ENCODE results near the gene SLC11A1. TPM values are rescaled to one million over a fixed set of nuclear protein-coding genes. Genes with fewer than 3 reads are reported as not detected.

The SLC11A1 gene
- polyA plus RNA-seq, 1 donor (not counting 4 experiments of a cell fraction or from before 2014, with no cell fraction given) = 0.46 TPM

DNA sequence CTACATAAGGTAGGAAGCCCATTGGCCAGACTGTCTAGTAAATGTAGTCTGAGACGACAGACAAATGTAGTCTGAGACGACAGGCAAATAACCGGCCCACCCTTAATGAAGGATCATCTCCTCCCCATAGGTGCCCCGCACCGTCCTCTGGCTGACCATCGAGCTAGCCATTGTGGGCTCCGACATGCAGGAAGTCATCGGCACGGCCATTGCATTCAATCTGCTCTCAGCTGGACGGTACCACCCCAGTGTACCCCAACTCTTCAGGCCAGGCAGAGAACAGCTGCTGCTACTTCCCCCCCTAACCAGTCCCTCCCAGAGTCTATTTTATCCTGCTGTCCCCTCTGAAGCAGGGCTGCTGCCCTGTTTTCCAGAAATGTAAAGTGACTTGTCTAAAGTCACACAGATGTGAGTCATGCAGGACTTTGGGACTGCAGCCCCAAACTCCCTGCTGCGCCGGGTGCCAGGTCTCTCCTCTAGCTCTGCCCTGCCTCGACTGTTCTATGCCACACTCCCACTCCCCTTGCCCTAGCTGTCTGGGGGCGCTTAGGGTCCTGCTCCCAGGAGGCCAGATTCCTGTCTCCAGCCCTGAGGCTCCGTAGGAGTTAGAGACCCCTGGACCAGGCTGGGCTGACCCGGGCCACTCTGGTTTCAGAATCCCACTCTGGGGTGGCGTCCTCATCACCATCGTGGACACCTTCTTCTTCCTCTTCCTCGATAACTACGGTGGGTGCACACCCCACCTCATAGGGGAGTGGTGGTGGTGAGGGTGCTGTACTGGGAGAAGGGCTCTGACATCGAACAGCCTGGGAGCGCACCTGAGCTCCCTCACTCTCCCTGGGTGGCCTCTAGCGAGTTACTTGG is 4.7 kb downstream of the SLC11A1 start:
- no peaks in the 10 kb centered on the region for H4K20me1 ChIP-seq (ENCODE audit: control insufficient read depth, extremely low read depth, insufficient read depth, low read length)
- H3K4me2 ChIP-seq (ENCODE audit: control insufficient read depth, extremely low read depth, insufficient read depth, low read depth, low read length) = peak overlapping the region; percentile 66
- H3K79me2 ChIP-seq (ENCODE audit: control insufficient read depth, insufficient read depth, low read length) = no peaks in the 10 kb centered on the region
- H3K36me3 ChIP-seq (ENCODE audit: control insufficient read depth in 2 of 2, extremely low read depth in 1 of 2, insufficient read depth in 2 of 2, low read length in 2 of 2) = no peaks in the 10 kb centered on the region
- peaks cover 20% of the 10 kb centered on the region for H3K4me1 ChIP-seq (ENCODE audit: control insufficient read depth, extremely low read depth, insufficient read depth, low read length)
- dilution Hi-C loops (cut with MboI; ENCODE audit: extremely low pct_ligation_motif_present, low sequenced_read_pairs) = no loop called here
- no peaks in the 10 kb centered on the region for H3K9me1 ChIP-seq (ENCODE audit: control insufficient read depth, extremely low read depth, insufficient read depth, low read length)
- H3K9ac ChIP-seq (ENCODE audit: control insufficient read depth, extremely low read depth, insufficient read depth, low read length) = no peak overlapping the region
- DNase-seq (ENCODE audit: low read depth, low spot score) = no peak
- H3K4me3 ChIP-seq (ENCODE audit: control insufficient read depth in 2 of 3, extremely low read depth in 1 of 3, insufficient read depth in 2 of 3, low read depth in 1 of 3, low read length in 3 of 3) = no peak overlapping the region
- no peaks in the 10 kb centered on the region for H3K9me3 ChIP-seq (ENCODE audit: control insufficient read depth, low read depth, low read length)
- no peak overlapping the region for H2AFZ ChIP-seq (ENCODE audit: control insufficient read depth, low read length)
- FAIRE-seq = no peak
- H3K27ac ChIP-seq (ENCODE audit: control insufficient read depth, insufficient read depth, low read length) = no peak overlapping the region
- peaks cover 13% of the 10 kb centered on the region for H3K27me3 ChIP-seq (ENCODE audit: control insufficient read depth, extremely low read depth, insufficient read depth, low read length)
- no peak for TF ChIP-seq EZH2 (IDR thresholded peaks at IDR 0.05; ENCODE audit: low read length)
- TF ChIP-seq, protein P1, sequence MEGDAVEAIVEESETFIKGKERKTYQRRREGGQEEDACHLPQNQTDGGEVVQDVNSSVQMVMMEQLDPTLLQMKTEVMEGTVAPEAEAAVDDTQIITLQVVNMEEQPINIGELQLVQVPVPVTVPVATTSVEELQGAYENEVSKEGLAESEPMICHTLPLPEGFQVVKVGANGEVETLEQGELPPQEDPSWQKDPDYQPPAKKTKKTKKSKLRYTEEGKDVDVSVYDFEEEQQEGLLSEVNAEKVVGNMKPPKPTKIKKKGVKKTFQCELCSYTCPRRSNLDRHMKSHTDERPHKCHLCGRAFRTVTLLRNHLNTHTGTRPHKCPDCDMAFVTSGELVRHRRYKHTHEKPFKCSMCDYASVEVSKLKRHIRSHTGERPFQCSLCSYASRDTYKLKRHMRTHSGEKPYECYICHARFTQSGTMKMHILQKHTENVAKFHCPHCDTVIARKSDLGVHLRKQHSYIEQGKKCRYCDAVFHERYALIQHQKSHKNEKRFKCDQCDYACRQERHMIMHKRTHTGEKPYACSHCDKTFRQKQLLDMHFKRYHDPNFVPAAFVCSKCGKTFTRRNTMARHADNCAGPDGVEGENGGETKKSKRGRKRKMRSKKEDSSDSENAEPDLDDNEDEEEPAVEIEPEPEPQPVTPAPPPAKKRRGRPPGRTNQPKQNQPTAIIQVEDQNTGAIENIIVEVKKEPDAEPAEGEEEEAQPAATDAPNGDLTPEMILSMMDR (optimal IDR thresholded peaks at IDR 0.05 in 1 of 3, IDR thresholded peaks at IDR 0.05 in 1 of 3, conservative IDR thresholded peaks at IDR 0.05 in 1 of 3; ENCODE audit: extremely low read depth in 1 of 3, insufficient read depth in 2 of 3, low read length in 3 of 3) = no peak

DNA sequence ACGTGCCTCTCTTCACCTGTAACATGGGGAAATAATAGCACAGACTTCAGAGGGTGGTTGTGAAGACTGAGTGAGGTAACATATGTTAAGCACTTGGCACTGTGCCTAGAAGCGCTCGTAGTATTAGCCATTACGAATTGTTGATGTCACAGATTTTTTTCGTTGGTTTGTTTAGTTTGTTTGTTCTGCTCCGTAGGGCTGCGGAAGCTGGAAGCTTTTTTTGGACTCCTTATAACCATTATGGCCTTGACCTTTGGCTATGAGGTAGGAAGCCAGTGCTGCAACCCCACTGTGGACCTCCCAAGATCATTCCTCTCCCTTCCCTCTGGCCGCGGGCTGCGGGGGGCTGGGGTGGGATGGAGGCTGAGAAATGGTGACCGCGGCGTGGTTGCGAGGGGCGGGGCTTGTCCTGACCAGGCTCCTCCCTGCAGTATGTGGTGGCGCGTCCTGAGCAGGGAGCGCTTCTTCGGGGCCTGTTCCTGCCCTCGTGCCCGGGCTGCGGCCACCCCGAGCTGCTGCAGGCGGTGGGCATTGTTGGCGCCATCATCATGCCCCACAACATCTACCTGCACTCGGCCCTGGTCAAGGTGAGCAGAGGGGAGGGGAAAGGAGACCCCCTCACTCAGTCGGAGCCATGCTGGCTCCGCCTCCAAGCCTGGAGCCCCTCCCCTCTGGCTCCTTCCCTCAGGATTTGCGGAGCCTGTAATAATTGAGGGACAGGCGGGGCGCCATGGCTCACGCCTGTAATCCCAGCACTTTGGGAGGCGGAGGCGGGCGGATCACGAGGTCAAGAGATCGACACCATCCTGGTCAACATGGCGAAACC is 5.5 kb downstream of the SLC11A1 start:
- no peak for DNase-seq (ENCODE audit: low read depth, low spot score)

More for the DNA sequence above, 5.5 kb downstream of the SLC11A1 start:
- H3K9me1 ChIP-seq (ENCODE audit: control insufficient read depth, extremely low read depth, insufficient read depth, low read length) = no peaks in the 10 kb centered on the region
- no peaks in the 10 kb centered on the region for H3K36me3 ChIP-seq (ENCODE audit: control insufficient read depth in 2 of 2, extremely low read depth in 1 of 2, insufficient read depth in 2 of 2, low read length in 2 of 2)
- no peak overlapping the region for H3K27ac ChIP-seq (ENCODE audit: control insufficient read depth, insufficient read depth, low read length)
- no peaks in the 10 kb centered on the region for H3K79me2 ChIP-seq (ENCODE audit: control insufficient read depth, insufficient read depth, low read length)
- H3K4me2 ChIP-seq (ENCODE audit: control insufficient read depth, extremely low read depth, insufficient read depth, low read depth, low read length) = peak overlapping the region; percentile 66
- TF ChIP-seq EZH2 (IDR thresholded peaks at IDR 0.05; ENCODE audit: low read length) = no peak
- TF ChIP-seq, protein P1 (optimal IDR thresholded peaks at IDR 0.05 in 1 of 3, IDR thresholded peaks at IDR 0.05 in 1 of 3, conservative IDR thresholded peaks at IDR 0.05 in 1 of 3; ENCODE audit: extremely low read depth in 1 of 3, insufficient read depth in 2 of 3, low read length in 3 of 3) = no peak
- peak overlapping the region; percentile 15 for H3K9ac ChIP-seq (ENCODE audit: control insufficient read depth, extremely low read depth, insufficient read depth, low read length)
- H3K27me3 ChIP-seq (ENCODE audit: control insufficient read depth, extremely low read depth, insufficient read depth, low read length) = peaks cover 5% of the 10 kb centered on the region
- peak; percentile 52 for FAIRE-seq
- no peaks in the 10 kb centered on the region for H4K20me1 ChIP-seq (ENCODE audit: control insufficient read depth, extremely low read depth, insufficient read depth, low read length)
- no peaks in the 10 kb centered on the region for H3K9me3 ChIP-seq (ENCODE audit: control insufficient read depth, low read depth, low read length)
- dilution Hi-C loops (cut with MboI; ENCODE audit: extremely low pct_ligation_motif_present, low sequenced_read_pairs) = no loop called here
- H3K4me1 ChIP-seq (ENCODE audit: control insufficient read depth, extremely low read depth, insufficient read depth, low read length) = peaks cover 16% of the 10 kb centered on the region
- H2AFZ ChIP-seq (ENCODE audit: control insufficient read depth, low read length) = peak overlapping the region; percentile 75
- peak overlapping the region; percentile 1 to 55 (median 18) for H3K4me3 ChIP-seq (ENCODE audit: control insufficient read depth in 2 of 3, extremely low read depth in 1 of 3, insufficient read depth in 2 of 3, low read depth in 1 of 3, low read length in 3 of 3)

Measured in keratinocyte (primary cell).